HL-60/S4 treated with phorbol 12-myristate 13-acetate at 8.2 ng/mL for 4 days and 3 days (cell line): ENCODE results near the gene EFHC2.
"Not testable (repeated sequence)": the region's sequence is repeated elsewhere in the genome, so short reads cannot be mapped to it uniquely, and the experiment has no call there.

Experiments
- in situ Hi-C: fragments of 300-500 bp; cut with MboI; formaldehyde crosslinking; loops from 2 replicates; pipeline ENCODE4 v1.15.0; 2022; ENCODE audit warnings: low sequenced_read_pairs

The EFHC2 gene

GRCh38 chrX:44239036-44239435 is 104.4 kb downstream of the EFHC2 start:
- in situ Hi-C loops: no loop called here

GRCh38 chrX:44235534-44235933 is 107.9 kb downstream of the EFHC2 start:
- in situ Hi-C loops: no loop called here

GRCh38 chrX:44234541-44234940 is 108.9 kb downstream of the EFHC2 start:
- in situ Hi-C loops: no loop called here

DNA sequence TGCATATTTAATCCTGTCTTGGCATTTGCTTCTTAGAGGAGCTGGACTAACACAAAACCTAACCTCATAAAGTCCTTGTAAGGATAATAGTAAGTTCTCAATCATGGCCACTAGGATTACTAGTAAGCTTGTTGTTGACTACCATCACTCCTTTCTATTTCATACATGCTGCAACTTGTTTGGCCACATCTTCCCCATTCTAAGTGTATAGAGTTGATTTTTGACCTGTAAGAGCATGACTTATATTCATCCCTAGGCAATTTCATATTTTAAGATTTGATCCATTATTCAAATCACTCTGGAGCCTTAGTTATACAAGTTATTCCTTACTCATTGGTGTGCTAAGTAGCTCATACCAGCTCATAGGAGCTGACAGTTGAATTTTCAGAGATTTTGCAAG is 109.4 kb downstream of the EFHC2 start:
- in situ Hi-C loops: no loop called here

DNA sequence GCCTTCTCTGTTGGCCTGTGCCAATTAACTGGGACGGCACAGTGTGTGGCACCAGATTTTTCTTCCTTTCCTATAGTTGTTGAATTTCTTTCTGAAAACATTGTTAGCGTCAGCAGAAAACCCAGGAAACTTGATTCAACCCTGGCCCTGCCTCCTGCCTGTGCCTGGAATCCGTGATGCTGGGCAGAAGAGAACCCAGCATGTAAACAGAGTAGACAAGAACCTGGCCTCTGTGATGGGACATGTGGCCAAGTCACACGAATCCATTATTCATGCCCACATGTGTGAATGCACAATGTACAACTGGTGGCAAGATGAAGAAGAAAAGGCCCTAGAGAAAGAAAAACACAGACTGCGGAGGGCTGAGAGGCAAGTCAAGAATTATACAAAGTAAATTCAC is 111.4 kb downstream of the EFHC2 start:
- in situ Hi-C loops: no loop called here

DNA sequence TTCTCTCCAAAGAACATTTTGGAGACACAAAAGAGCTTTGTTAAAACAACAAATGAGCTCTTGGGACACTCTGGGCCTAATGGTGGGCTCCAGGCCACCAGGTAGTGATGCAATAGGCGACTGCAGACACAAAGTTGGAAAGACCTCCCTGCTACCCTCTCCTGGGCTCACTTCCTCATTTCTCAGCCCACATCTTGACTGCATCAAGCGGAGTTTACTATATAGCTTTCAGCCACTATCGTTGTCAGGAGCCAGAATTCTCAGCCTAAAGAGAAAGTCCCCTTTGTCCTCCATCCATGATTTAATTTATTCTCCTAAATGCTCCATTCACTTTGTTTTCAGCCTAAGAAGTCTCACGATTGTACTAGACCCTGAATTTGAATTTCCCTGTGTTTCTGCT is 114.9 kb downstream of the EFHC2 start:
- in situ Hi-C loops: no loop called here

GRCh38 chrX:44227991-44228390 is 115.5 kb downstream of the EFHC2 start:
- in situ Hi-C loops: no loop called here

- in situ Hi-C loops: no loop called here
Measured at GRCh38 chrX:44225667-44226066, 117.8 kb downstream of the EFHC2 start.

DNA sequence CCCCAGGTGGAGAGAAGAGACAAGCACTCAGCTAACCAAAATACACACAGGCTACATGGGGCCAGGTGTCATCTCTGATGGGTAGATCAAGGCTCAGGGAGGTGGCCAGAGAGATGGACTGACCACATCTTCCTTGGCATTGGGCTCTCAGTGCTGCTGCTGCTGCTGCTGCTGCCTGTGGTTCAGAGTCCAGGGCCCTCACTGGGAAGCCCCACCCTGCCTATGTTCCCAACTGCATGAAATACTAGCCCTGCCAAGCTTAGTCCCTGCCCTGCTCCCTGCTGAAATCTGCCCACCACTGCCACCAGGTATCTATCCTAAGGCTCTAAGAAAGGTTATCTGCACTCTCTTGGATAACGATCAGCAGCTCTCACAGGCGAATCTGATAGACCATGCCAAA is 118.7 kb downstream of the EFHC2 start:
- in situ Hi-C loops: no loop called here

DNA sequence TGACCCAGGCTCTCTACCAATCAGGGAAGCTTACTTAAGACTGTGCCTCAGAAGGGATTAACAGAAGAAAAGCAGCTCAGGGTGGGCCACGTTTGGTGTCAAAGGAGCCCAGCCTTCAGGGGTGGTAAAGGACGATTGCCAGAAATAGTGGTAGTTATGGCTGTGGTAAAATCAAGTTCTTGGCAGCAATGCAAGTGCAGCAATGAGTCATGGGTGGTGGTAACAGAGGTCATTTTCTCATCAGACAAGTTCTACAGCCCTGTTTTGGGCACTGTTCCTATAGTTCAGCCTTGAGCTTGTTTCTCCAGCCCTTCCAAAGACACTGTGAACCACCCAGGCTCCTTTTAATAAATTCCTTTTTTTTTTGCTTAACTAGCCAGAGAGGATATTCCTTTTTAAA is 120.3 kb downstream of the EFHC2 start:
- in situ Hi-C loops: no loop called here

- in situ Hi-C loops: no loop called here
Measured at GRCh38 chrX:44218465-44218864, 125.0 kb downstream of the EFHC2 start.

- in situ Hi-C loops: no loop called here
Measured at GRCh38 chrX:44216171-44216570, 127.3 kb downstream of the EFHC2 start.

DNA sequence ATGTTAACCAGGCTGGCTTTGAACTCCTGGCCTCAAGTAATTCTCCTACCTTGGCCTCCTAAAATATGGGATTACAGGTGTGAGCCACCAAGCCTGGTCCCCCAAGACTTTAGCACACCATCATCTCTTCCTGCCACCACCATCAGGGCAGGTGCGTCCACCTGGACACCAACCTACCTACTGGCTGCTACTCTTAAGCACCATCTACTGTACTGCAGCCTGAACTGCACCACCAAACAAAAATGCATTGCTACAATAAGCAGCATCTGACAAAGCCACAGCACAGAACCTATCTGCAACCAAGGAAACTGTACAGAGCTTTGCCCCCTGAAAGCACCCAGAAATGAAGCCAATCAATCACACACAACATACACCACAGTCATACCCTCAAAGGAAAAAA is 139.7 kb downstream of the EFHC2 start:
- in situ Hi-C loops: no loop called here

GRCh38 chrX:44202596-44202995 is 140.9 kb downstream of the EFHC2 start:
- in situ Hi-C loops: no loop called here

DNA sequence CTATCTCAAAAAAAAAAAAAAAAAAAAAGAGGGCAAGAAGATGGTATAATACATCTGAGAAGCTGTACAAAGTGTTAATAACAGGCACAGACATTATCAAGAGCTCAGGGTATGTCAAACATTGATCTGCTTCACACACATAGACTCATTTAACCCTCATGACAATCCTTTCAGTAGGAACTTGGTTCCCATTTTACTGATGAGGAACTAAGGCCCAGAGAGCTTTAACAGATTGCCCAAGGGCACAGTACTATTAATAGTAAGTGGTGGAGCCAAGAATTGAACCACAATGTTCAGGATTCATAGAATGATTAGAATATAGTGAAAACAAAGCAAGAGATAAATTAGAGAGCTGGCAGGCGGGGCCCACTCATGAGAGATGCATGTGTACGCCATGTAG is 154.4 kb downstream of the EFHC2 start:
- in situ Hi-C loops: no loop called here

GRCh38 chrX:44187915-44188314 is 155.6 kb downstream of the EFHC2 start:
- in situ Hi-C loops: not testable (repeated sequence)

DNA sequence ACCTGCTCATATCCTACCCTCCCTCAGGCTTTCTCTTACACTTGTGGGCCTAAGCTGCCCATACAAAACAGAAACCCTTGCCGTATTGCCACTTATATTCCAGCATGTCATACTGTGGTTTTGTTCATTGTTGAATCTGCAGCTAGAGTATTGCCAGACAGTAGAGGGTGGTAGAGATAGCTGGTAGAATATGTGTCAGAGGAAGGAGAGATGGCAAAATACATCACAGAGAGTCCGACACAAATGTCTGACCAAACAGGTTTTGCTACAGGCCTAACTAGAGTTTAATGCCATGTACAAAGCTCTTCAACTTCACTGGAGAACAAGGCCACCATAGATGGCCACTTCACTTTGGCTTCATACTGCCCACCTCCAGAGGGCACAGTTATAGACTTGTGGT is 160.1 kb downstream of the EFHC2 start:
- in situ Hi-C loops: no loop called here

DNA sequence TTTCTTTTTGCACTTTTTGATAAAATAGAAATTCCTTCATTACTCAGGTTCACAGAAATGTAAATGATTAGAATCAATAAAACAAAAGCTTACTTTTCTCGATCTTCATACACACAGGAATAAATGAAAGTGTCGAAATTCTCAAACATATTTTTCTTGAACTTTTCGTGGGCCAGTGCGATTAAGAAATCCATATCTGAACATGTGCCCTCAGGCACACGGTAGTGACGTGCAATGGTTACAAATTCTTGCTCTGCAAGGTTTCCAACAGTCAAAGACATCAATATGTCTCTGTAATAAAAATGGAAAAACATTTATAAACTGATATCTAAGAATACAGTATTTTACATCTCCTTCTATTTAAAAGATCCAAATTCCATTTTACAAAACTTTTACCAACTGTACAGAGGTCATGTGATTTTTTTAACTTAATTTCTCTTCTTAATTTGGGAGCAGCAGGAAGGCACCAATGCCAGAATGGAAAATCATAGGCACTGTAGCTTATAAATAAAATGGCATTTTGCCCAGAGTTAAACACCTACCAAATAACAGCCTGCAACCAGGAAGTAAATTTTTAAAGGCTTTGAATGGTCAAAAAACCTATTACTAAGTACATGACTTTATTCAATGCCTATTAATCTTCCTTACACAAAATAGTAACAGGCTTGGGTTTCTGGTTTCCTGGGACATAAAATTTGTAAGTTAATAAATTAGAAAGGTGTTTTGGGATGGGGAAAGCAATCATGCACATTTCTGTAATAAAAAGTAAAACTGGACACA is 165.0 kb downstream of the EFHC2 start:
- in situ Hi-C loops: no loop called here

GRCh38 chrX:44175455-44175854 is 168.0 kb downstream of the EFHC2 start:
- in situ Hi-C loops: no loop called here

DNA sequence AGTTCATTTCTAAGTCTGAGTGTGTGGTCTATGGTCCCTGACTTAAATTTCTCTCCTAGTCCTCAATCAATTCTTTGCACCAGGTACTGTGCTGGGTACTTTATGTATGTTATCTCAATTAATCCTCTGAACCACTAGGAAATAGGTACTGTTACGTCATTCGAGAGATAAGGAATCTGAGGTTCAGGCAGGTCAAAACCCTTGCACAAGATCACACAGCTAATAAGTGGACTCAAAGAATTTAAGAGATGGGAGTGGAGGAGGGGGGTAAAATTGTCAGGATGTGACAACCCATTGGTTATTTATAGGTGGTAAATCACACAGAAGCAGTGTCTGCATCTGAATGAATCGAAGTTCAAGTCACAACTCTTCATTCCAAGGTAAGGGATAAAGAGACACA is 169.4 kb downstream of the EFHC2 start:
- in situ Hi-C loops: no loop called here

GRCh38 chrX:44173219-44173618 is 170.3 kb downstream of the EFHC2 start:
- in situ Hi-C loops: no loop called here

- in situ Hi-C loops: no loop called here
Measured at GRCh38 chrX:44167116-44167515, 176.4 kb downstream of the EFHC2 start.

- in situ Hi-C loops: no loop called here
Measured at GRCh38 chrX:44162964-44163475, 180.5 kb downstream of the EFHC2 start.
